Muscle layer of duodenum (tissue), 2 donors: Measurements from ENCODE around the gene LDLRAD4.
"Not testable (repeated sequence)": the region's sequence is repeated elsewhere in the genome, so short reads cannot be mapped to it uniquely, and the experiment has no call there.

Experiments used
- H3K27ac ChIP-seq: one replicate; pipeline ENCODE4 v1.7.0; 2013; ENCODE audit warnings: mild to moderate bottlenecking, low read length
- H3K27me3 ChIP-seq: one replicate; pipeline ENCODE4 v1.7.0; 2013; ENCODE audit warnings: low read depth, mild to moderate bottlenecking, control low read depth, low read length
- H3K36me3 ChIP-seq, 2 donors: one replicate each; pipeline ENCODE4 v1.7.0; 2013; ENCODE audit warnings: low read length in 2 of 2, control low read depth in 1 of 2, mild to moderate bottlenecking in 1 of 2; ENCODE audit not compliant: insufficient read depth in 2 of 2, control insufficient read depth in 1 of 2
- H3K4me1 ChIP-seq, 2 donors: one replicate each; pipeline ENCODE4 v1.7.0; 2013; ENCODE audit warnings: low read length in 2 of 2, mild to moderate bottlenecking in 2 of 2, control low read depth in 1 of 2, moderate library complexity in 1 of 2; ENCODE audit not compliant: insufficient read depth in 2 of 2, control insufficient read depth in 1 of 2
- H3K4me3 ChIP-seq, 2 donors: one replicate each; pipeline ENCODE4 v1.7.0; 2013; ENCODE audit warnings: low read length in 2 of 2, low read depth in 1 of 2, mild to moderate bottlenecking in 1 of 2
- H3K9me3 ChIP-seq, 2 donors: one replicate each; pipeline ENCODE4 v1.7.0; 2013; ENCODE audit warnings: low read length in 2 of 2, control low read depth in 1 of 2, mild to moderate bottlenecking in 1 of 2; ENCODE audit not compliant: control insufficient read depth in 1 of 2
- donor health status: healthy.

Gene LDLRAD4

DNA sequence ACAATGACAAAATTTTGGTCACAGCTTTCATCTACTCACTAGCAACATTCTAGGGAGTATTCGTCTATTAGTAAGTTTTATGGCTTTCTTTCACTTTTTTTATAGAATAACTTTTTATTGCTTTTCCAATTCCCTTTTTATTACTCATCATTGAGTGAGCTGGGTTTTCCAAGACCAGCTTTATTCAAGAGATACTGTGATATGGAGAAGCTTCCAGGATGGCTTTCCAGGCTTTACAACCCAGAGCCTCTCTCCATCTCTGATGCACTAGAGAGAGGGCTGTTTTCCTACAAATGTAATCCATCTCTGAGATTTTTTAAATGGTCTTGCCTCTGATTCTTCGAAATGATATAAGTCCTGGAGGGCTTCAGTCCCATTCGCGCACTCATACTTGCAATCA is 118.3 kb downstream of the LDLRAD4 start:
- Histone ChIP-seq H3K9me3 (peaks cover 3 to 10% of the 10 kb centered on the region in 2 donors), H3K4me3 (no peak overlapping the region), H3K4me1 (no peaks in the 10 kb centered on the region), H3K36me3 (no peaks in the 10 kb centered on the region), H3K27ac (no peak overlapping the region), H3K27me3 (no peaks in the 10 kb centered on the region)

DNA sequence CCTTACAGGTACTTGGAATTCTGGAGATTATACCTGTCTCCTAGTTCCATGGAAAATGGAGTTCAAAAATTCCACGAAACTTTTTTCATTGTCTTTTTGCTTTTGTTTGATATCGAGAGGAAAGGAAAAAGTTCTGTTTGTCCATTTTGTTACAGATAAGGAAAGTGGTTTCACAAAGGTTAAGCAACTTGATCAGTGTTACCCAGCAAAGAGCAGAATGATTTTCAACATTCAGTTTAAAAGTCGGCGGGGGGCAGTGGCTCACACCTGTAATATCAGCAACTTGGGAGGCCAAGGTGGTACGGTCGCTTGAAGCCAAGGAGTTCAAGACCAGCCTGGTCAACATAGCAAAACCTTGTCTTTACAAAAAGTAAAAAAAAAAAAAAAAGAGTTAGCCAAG is 118.8 kb downstream of the LDLRAD4 start:
- Histone ChIP-seq H3K36me3 (no peaks in the 10 kb centered on the region), H3K9me3 (peaks cover 3 to 11% of the 10 kb centered on the region in 2 donors), H3K4me3 (no peak overlapping the region), H3K4me1 (no peaks in the 10 kb centered on the region), H3K27ac (no peak overlapping the region), H3K27me3 (no peaks in the 10 kb centered on the region)

DNA sequence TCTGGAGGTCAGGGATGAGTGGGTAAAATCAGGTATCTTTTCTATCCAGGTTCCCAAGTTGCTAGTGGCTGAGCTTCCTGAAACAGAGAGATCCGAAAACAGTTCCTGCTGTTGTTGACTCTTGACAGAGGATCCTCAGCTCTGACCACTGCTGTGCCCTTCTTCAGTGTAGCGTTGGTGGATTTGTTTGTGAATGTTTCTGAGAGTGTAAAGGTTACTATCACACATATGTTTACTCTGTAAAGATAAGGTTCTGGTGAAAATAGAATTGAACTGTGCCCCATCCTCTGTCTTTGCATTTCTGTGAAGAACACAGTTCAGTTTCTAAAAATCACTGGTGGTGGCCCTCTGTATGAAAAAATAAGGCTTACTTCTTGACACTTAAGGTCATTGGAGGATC is 119.8 kb downstream of the LDLRAD4 start:
- Histone ChIP-seq H3K4me1 (no peaks in the 10 kb centered on the region), H3K36me3 (no peaks in the 10 kb centered on the region), H3K9me3 (peaks cover 3 to 11% of the 10 kb centered on the region in 2 donors), H3K27me3 (no peaks in the 10 kb centered on the region), H3K27ac (no peak overlapping the region), H3K4me3 (no peak overlapping the region)

DNA sequence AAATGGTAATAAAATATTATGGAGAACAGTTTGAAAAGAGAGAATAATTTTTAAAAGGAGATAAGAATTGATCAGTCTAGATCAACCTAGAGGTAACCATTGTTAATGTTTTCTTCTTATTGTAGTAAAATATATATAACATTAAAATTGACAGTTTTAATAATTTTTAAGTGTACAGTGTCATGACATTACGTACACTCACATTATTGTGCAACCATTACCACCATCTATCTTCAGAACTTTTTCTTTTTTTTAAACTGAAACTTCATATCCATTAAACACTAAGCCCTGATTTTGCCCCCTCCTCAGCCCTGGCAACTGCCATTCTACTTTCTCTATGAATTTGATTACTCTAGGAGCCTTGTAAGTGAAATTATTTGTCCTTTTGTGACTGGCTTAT is 121.1 kb downstream of the LDLRAD4 start:
- no peaks in the 10 kb centered on the region for H3K27me3 ChIP-seq
- no peak overlapping the region for H3K27ac ChIP-seq
- peaks cover 3 to 9% of the 10 kb centered on the region in 2 donors for H3K9me3 ChIP-seq
- no peaks in the 10 kb centered on the region for H3K36me3 ChIP-seq
- no peaks in the 10 kb centered on the region for H3K4me1 ChIP-seq
- H3K4me3 ChIP-seq = no peak overlapping the region

DNA sequence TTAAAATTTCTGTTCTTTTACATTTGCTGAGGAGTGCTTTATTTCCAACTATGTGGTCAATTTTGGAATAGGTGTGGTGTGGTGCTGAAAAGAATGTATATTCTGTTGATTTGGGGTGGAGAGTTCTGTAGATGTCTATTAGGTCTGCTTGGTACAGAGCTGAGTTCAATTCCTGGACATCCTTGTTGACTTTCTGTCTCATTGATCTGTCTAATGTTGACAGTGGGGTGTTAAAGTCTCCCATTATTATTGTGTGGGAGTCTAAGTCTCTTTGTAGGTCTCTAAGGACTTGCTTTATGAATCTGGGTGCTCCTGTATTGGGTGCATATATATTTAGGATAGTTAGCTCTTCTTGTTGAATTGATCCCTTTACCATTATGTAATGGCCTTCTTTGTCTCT is 127.9 kb downstream of the LDLRAD4 start:
- H3K27me3 ChIP-seq, H3K4me3 ChIP-seq, H3K9me3 ChIP-seq, H3K27ac ChIP-seq, H3K4me1 ChIP-seq, H3K36me3 ChIP-seq: not testable (repeated sequence)

DNA sequence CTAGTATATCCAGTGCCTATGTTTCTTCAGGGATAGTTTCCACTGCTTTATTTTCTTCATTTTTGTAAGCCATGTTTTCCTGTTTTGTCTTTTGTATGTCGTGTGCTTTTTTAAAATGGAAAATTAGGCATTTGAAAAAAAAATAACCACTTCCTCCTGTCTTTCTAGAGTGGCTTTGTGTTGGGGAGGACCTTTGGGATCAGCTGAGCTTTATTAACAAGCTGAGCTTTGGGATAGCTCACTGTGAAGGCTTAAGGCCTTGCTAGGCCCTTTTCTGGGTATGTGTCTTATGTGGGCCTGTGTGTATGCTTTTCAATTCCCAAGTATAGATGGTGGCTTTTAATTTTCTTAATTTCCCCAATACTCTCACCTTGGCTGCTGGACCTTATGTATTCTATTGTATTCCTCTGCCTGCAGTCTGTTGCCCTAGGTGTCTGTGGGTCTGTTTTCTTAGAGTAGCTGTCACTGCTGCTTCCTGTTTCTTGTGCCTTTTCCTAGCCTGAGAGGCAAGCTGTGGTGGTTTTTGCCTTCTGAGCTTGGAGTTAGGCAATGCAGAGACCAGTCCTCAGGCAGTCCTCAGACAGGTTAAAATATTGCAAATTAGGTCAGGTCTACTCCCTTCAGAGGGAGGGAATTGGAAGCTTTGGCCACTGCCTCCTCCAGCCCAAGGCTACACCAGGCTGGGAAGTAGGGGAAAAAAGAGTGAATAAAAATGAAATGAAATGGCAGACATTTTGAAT is 134.7 kb downstream of the LDLRAD4 start:
- Histone ChIP-seq H3K27ac (no peak overlapping the region), H3K36me3 (no peaks in the 10 kb centered on the region), H3K27me3 (no peaks in the 10 kb centered on the region), H3K9me3 (peaks cover 0 to 4% of the 10 kb centered on the region in 2 donors), H3K4me1 (peaks cover 0 to 4% of the 10 kb centered on the region in 2 donors), H3K4me3 (no peak overlapping the region)

DNA sequence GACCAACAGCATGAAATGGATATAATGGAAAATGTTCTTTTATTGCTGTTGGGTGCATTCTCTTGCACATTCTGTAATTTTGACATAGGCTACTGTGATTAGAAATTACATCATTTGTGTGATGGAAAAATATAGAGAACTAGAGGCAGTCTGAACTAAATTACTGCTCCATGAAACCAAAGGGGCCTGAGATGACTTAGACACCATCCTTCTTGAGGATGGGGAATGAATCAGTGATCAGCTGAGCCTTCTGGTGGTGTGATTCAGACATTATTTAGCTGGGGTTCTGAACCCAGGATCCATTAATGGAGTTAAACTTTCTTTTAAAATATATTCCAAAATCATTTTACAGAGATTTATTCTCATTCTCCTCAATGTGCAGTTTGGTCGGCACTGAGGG is 135.8 kb downstream of the LDLRAD4 start:
- Histone ChIP-seq H3K9me3 (no peaks in the 10 kb centered on the region), H3K4me3 (no peak overlapping the region), H3K27me3 (no peaks in the 10 kb centered on the region), H3K27ac (no peak overlapping the region), H3K4me1 (peaks cover 0 to 4% of the 10 kb centered on the region in 2 donors), H3K36me3 (no peaks in the 10 kb centered on the region)

DNA sequence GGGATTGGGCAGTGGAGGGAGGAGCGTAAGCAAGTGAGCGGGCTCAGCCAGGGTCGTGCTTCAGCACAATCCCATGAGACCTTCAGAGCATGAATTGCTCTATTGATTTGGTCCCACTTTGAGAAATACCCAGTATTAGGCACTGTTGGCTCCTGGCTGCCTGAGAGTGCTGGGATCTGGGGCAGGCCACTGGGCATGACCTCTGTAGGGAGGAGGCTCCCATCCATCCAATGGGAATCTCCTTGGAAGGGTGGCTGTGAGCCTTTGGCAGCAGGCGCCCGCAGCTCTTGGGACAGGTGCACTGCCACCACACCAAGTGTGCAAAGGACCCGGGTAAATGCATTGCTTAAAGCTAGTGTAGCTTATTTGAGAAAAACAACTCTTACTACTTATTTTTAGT is 137.5 kb downstream of the LDLRAD4 start:
- H3K9me3 ChIP-seq = no peaks in the 10 kb centered on the region
- no peaks in the 10 kb centered on the region for H3K27me3 ChIP-seq
- H3K4me3 ChIP-seq = no peak overlapping the region
- H3K4me1 ChIP-seq = peaks cover 0 to 4% of the 10 kb centered on the region in 2 donors
- no peaks in the 10 kb centered on the region for H3K36me3 ChIP-seq
- H3K27ac ChIP-seq = no peak overlapping the region

DNA sequence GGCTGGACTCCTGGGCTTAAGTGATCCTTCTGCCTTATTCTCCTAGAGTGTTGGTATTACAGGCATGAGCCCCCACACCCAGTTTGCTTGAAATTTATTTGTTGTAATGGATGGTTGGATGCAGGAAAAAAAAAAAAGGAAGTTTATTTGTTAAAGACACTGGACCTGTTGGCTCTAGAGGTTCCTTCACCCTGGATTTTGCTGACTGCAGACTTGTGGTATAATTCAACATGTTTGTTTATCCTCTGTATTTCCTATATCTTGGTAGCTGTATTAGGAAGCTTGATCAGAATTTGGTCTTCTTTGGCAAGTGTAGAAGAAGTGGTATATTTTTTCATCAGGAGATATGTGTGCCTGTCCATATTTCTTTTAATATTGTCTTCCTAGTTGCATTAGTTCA is 138.7 kb downstream of the LDLRAD4 start:
- Histone ChIP-seq H3K36me3 (no peaks in the 10 kb centered on the region), H3K4me3 (no peak overlapping the region), H3K27ac (no peak overlapping the region), H3K27me3 (no peaks in the 10 kb centered on the region), H3K9me3 (no peaks in the 10 kb centered on the region), H3K4me1 (peaks cover 0 to 4% of the 10 kb centered on the region in 2 donors)

DNA sequence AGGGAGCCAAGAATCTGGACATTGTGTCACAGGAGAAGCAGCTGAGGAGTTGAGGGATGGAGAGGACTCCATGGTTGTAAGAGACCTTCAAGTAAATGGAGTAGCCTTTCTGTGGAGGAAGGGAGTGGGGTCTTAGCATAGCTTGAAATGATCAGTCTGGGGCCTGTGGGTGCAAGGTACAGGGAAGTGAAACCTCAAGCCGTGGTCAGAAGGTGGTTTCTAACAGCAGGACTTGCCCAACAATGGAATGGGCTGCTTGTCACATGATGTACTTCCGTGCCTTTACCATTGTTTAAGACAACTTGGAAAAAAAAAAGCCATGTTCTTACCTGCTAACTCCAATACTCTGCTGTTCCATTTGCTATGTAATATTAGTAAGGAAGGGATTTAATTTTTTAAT is 140.7 kb downstream of the LDLRAD4 start:
- Histone ChIP-seq H3K9me3 (no peaks in the 10 kb centered on the region), H3K4me3 (no peak overlapping the region), H3K27me3 (no peaks in the 10 kb centered on the region), H3K27ac (no peak overlapping the region), H3K36me3 (no peaks in the 10 kb centered on the region), H3K4me1 (no peaks in the 10 kb centered on the region)

DNA sequence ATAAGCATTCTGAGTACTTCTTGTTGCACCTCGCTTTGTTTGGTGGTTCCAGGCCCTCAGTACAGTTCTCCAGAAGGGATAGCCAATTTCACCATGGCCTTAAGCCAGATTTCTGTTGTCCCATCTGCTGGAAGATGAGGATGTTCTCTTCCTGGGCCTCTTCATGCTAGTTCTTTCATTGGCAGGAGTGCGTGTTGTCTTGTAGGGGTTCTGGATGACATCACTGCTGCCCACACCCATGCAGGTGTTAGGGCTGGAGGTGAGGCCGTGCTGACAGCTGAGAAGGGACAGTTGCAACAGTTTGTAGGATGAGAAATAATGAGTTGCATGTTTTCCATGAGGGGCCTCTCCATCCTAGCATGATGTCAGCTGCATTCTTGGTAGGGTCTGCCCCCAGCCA is 142.9 kb downstream of the LDLRAD4 start:
- Histone ChIP-seq H3K9me3 (no peaks in the 10 kb centered on the region), H3K36me3 (no peaks in the 10 kb centered on the region), H3K27me3 (no peaks in the 10 kb centered on the region), H3K4me3 (no peak overlapping the region), H3K27ac (no peak overlapping the region), H3K4me1 (peaks cover 0 to 4% of the 10 kb centered on the region in 2 donors)

DNA sequence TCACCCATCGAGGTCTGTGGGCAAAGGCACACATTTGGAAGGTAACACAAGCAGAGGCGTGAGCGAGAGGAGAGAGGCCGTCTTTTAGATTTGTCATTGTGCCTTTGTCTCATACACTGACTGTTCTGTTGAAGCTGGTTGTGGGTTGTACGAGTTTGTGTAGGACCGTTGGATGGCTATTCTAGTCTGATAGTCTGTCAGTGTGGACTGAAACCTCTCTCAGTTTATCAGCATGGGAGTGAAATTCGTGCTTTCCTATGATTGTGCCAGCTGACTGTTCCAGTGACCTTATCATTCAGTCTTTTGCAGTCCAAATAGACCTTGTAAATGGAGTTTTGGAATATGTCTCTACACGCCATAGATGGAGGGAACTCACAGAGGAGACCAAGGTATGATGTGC is 143.5 kb downstream of the LDLRAD4 start:
- Histone ChIP-seq H3K36me3 (no peaks in the 10 kb centered on the region), H3K9me3 (no peaks in the 10 kb centered on the region), H3K4me3 (no peak overlapping the region), H3K27ac (no peak overlapping the region), H3K27me3 (no peaks in the 10 kb centered on the region), H3K4me1 (peaks cover 0 to 4% of the 10 kb centered on the region in 2 donors)
